Ascending aorta (tissue), 2 donors: ENCODE results near the gene PCDH1. TPM values are rescaled to one million over a fixed set of nuclear protein-coding genes. Genes with fewer than 3 reads are reported as not detected.

Experiments used
- DNase-seq, 2 donors: peaks; one replicate each; pipeline ENCODE4 v3.0.0-alpha.2; 2019; ENCODE audit warnings: low spot score in 2 of 2
- H3K27ac ChIP-seq, 2 donors: fragments of 200-600 bp; sonication (generic); one replicate each; pipeline ENCODE4 v1.5.1; 2016 to 2017; ENCODE audit warnings: mild to moderate bottlenecking in 1 of 2
- H3K27me3 ChIP-seq: fragments of 200-600 bp; sonication (generic); one replicate; pipeline ENCODE4 v1.5.1; 2017
- H3K36me3 ChIP-seq, 2 donors: fragments of 200-600 bp; sonication (generic); one replicate each; pipeline ENCODE4 v1.5.1; 2016
- H3K4me1 ChIP-seq, 2 donors: fragments of 200-600 bp; sonication (generic); one replicate each; pipeline ENCODE4 v1.5.1; 2016 to 2017; ENCODE audit warnings: mild to moderate bottlenecking in 1 of 2
- H3K4me3 ChIP-seq, 2 donors: fragments of 200-600 bp; sonication (generic); one replicate each; pipeline ENCODE4 v1.5.1; 2016 to 2017; ENCODE audit warnings: mild to moderate bottlenecking in 1 of 2
- H3K9me3 ChIP-seq, 2 donors: fragments of 200-600 bp; sonication (generic); one replicate each; pipeline ENCODE4 v1.5.1; 2016
- CTCF ChIP-seq, 3 experiments: fragments of 200-600 bp in 2 of 3; fragments of 450-650 bp in 1 of 3; sonication (generic) in 2 of 3; IDR thresholded peaks; one replicate each; pipeline ENCODE4 v1.5.1; 2016 to 2019; ENCODE audit warnings: antibody characterized with exemption in 3 of 3, mild to moderate bottlenecking in 1 of 3, moderate library complexity in 1 of 3
- intact Hi-C: fragments of 100-400 bp; cut with DNase I; formaldehyde crosslinking; loops from one replicate; pipeline ENCODE4 v1.15.1; 2023
- total RNA-seq: library from RNA; depleted of rRNA; stranded (reverse); fragments of >200 nt; gene quantifications from one replicate; pipeline ENCODE4 v1.1.0, GENCODE V29; 2016

The PCDH1 gene
- total RNA-seq, 1 donor from 2014 or later: 165 TPM

GRCh38 chr5:141850786-141851185 lies 27.4 kb downstream of the PCDH1 start:
- peaks cover 0 to 8% of the 10 kb centered on the region in 2 donors for H3K4me1 ChIP-seq
- no peaks in the 10 kb centered on the region for H3K9me3 ChIP-seq
- H3K4me3 ChIP-seq: peak overlapping the region; percentile 74 to 89
- H3K27me3 ChIP-seq: no peaks in the 10 kb centered on the region
- no peak for TF ChIP-seq CTCF (IDR thresholded peaks at IDR 0.05)
- intact Hi-C loops: no loop called here
- no peaks in the 10 kb centered on the region for H3K36me3 ChIP-seq
- no peak for DNase-seq
- H3K27ac ChIP-seq: peak overlapping the region; percentile 85 to 88

GRCh38 chr5:141850244-141850768 lies 27.9 kb downstream of the PCDH1 start:
- Histone ChIP-seq H3K27ac (peak overlapping the region; percentile 85 to 88), H3K9me3 (no peaks in the 10 kb centered on the region), H3K4me3 (peak overlapping the region; percentile 74 to 89), H3K36me3 (no peaks in the 10 kb centered on the region), H3K4me1 (peaks cover 0 to 8% of the 10 kb centered on the region in 2 donors), H3K27me3 (no peaks in the 10 kb centered on the region)
- DNase-seq: no peak
- TF ChIP-seq CTCF (IDR thresholded peaks at IDR 0.05): no peak
- intact Hi-C loops: no loop called here

GRCh38 chr5:141849415-141850243 lies 28.6 kb downstream of the PCDH1 start:
- H3K27ac ChIP-seq: peak overlapping the region; percentile 85 to 88
- intact Hi-C loops: loop anchor here (1.0 to 2.0 kb wide), 2 partner anchors 29 to 75 kb away; partner anchors contain the start of gene PCDH1
- H3K4me1 ChIP-seq: peaks cover 0 to 8% of the 10 kb centered on the region in 2 donors
- no peak for TF ChIP-seq CTCF (IDR thresholded peaks at IDR 0.05)
- H3K36me3 ChIP-seq: no peaks in the 10 kb centered on the region
- DNase-seq: peak; percentile 30 to 88
- H3K27me3 ChIP-seq: no peaks in the 10 kb centered on the region
- H3K9me3 ChIP-seq: no peaks in the 10 kb centered on the region
- peak overlapping the region; percentile 74 to 89 for H3K4me3 ChIP-seq

GRCh38 chr5:141848744-141849414 lies 29.3 kb downstream of the PCDH1 start:
- H3K27ac ChIP-seq: peak overlapping the region; percentile 85 to 88
- no peaks in the 10 kb centered on the region for H3K36me3 ChIP-seq
- peak overlapping the region; percentile 74 to 89 for H3K4me3 ChIP-seq
- intact Hi-C loops: loop anchor here (1.0 to 2.0 kb wide), 2 partner anchors 30 to 75 kb away; partner anchors contain the start of gene PCDH1
- peaks cover 0 to 8% of the 10 kb centered on the region in 2 donors for H3K4me1 ChIP-seq
- peak; percentile 39 to 85 for DNase-seq
- H3K27me3 ChIP-seq: no peaks in the 10 kb centered on the region
- TF ChIP-seq CTCF (IDR thresholded peaks at IDR 0.05): no peak
- no peaks in the 10 kb centered on the region for H3K9me3 ChIP-seq

GRCh38 chr5:141846031-141846430 lies 32.2 kb downstream of the PCDH1 start:
- DNase-seq: no peak
- Histone ChIP-seq H3K27ac (no peak overlapping the region), H3K4me3 (no peak overlapping the region), H3K9me3 (no peaks in the 10 kb centered on the region), H3K36me3 (no peaks in the 10 kb centered on the region), H3K27me3 (no peaks in the 10 kb centered on the region), H3K4me1 (peaks cover 0 to 8% of the 10 kb centered on the region in 2 donors)
- TF ChIP-seq CTCF (IDR thresholded peaks at IDR 0.05): no peak
- intact Hi-C loops: no loop called here
